NCI-H2196 (cell line): ENCODE measurements around the gene FAM234B.

Experiments
- DNase-seq: peaks from one replicate; lab custom pipeline; 2025; ENCODE audit not compliant: unreplicated experiment; lab: John Stamatoyannopoulos, UW

Gene FAM234B, protein sequence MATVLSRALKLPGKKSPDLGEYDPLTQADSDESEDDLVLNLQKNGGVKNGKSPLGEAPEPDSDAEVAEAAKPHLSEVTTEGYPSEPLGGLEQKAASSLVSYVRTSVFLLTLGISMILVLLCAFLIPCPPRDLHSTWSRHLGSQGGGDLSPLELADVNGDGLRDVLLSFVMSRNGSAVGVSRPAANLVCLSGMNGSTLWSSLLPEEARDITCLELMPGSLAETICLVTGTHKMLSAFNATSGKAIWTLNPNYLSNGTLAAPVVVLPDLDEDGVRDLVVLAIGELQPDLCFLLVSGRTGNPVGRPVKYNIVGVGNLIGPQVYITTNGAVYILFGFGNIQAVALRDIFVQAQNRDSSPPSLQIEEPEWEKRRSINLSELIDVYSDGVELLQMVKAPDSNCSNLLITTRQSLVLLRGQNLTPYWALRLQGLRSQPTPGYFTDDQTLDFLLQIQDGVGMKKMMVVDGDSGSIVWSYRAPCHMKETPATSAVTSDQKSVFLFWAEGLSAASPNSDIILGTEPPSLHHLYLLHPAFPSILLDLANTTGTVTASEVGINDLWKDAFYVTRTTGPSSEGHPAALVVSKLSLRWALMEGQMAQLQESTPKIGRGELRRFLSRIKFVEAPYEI

DNA sequence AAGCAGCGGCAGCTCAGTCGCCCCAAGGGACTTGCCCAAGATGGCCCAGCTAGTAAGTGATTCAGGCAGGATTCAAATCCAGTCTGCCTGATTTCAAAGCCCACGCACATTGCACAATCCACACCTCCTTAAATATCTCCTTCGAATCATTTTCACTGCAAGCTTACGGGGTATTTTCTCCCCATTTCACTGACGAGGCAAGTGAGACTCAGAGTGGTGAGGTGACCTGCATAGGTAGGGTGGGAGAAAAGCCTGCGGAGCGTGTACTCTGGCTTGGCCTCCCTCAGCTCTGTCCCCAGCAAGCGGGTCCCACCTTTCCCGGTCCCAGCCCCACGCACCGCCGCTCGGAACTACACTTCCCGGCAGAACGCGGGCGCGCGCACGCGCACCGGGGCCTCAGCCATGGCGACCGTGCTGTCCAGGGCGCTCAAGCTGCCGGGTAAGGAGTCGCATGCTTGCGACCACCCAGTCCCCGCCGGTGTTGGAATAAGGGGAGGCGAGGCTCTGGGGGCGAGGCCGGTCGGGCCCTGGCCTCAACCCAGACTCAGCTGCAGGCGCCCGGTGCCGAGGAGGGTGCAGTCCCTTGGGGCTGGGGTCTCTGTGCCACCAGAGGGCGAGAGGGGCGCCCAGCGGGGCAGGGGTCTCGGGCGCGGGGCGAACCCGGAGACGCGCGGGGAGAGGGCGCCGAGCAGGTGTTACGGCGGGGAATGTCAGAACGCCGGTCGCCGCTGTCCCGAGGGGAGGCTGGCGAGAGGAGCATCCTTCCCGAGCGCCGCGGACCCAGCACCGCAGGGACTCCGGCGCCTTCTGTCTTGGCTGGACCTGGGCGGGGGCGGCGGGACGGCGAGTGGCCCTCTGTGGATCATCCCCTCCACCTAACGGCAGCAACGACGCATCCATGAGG, at the start of gene FAM234B:
Gene FAM234B, plus strand, starts transcription at position 380 of the 904 bp plus-strand sequence. Its CDS starts 23 bp downstream, at position 403.
- peak; percentile 32 for DNase-seq

DNA sequence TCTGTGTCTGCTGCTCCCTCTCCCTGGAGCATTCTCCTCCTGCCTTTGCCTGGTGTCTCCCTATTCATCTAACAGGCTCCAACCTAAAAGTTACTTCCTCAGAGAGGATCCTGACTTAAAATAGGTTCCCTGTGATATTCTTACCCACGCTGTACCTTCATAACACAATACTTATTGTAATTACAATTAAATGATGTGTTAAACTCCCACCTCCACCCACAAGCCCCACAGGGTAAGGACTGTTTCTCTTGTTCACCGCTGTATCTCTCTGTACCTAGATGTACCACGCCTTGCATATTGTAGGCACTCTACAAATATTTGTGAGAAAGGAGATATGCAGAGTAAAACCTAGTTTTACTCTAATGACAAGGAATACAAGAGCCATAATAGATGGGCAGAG, 49.1 kb upstream of the FAM234B start:
- no peak for DNase-seq

GRCh38 chr12:12996209-12996608, 48.0 kb upstream of the FAM234B start:
- DNase-seq = no peak

GRCh38 chr12:12997156-12997555, 47.0 kb upstream of the FAM234B start:
- no peak for DNase-seq

GRCh38 chr12:12997734-12998133, 46.4 kb upstream of the FAM234B start:
- no peak for DNase-seq

DNA sequence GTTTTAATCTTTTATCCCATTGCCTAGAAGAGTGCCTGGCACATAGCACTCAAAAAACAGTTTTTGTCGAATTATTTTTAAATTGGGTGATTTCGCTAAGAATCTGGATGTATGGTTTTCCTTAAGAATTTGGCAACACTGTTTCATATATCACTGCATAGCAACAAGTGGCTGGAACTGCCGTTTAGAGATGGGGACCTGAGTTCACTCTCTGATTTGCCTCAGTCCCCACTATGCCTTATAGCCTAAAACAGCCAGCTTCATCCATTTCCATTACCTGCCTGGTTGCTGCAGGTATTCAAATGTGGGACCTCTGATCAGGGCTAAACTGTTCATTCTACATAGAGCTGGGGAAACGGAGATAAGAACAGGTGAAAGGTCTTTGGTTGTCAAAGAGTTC, 45.9 kb upstream of the FAM234B start:
- no peak for DNase-seq

- no peak for DNase-seq
These were observed 44.8 kb upstream of the FAM234B start for GRCh38 chr12:12999271-12999958.

- peak; percentile 64 for DNase-seq
These were observed 44.1 kb upstream of the FAM234B start, which contains the start of gene HEBP1 for GRCh38 chr12:12999959-13000615. Gene HEBP1 (minus strand): TSS chr12:13000265. CDS start chr12:13000114, 151 bp downstream.

DNA sequence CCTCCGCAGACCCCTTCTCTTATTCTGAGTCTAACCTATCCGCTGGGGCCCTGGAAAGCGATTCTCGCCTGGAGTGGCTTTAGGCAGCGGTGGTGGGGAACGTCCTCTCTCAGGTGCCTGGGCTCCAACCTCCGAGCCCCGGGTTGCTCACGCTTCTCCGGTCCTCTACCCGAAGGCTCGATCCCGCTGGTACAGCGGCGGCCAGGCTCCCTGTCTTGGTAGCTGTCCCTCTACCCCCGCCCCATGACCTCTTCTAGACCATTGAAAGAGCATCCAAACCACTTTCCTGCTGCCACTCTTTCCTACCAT, 43.6 kb upstream of the FAM234B start:
- DNase-seq = no peak

- DNase-seq = peak; percentile 6
These were observed 43.0 kb upstream of the FAM234B start for GRCh38 chr12:13000925-13001774.

DNA sequence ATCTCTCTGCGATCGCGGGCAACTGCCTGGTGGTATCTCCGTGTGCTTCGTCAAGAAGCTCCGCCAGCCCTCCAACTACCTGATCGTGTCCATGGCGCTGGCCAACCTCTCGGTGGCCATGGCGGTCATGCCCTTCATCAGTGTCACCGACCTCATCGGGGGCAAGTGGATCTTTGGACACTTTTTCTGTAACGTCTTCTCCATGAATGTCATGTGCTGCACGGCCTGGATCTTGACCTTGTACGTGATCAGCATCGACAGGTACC, 42.5 kb upstream of the FAM234B start:
- no peak for DNase-seq

GRCh38 chr12:13002301-13003097, 41.7 kb upstream of the FAM234B start:
- DNase-seq = no peak

GRCh38 chr12:13004361-13004760, 39.8 kb upstream of the FAM234B start:
- no peak for DNase-seq

DNA sequence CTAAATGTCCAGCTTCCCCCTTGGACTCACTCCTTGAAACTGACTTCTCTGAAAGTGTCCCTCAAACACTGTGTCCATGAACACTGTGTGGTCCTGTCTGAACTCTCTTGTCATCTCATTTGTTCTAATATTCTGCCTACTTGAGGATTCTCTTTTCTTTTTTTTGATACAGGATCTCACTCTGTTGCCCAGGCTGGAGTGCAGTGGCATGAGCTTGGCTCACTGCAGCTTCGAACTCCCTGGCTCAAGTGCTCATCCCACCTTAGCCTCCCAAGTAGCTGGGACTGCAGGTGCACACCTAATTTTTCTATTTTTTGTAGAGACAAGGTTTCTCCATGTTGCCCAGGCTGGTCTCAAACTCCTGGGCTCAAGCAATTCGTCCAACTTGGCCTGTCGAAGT, 39.2 kb upstream of the FAM234B start:
- no peak for DNase-seq

GRCh38 chr12:13005649-13006048, 38.5 kb upstream of the FAM234B start:
- DNase-seq = no peak

DNA sequence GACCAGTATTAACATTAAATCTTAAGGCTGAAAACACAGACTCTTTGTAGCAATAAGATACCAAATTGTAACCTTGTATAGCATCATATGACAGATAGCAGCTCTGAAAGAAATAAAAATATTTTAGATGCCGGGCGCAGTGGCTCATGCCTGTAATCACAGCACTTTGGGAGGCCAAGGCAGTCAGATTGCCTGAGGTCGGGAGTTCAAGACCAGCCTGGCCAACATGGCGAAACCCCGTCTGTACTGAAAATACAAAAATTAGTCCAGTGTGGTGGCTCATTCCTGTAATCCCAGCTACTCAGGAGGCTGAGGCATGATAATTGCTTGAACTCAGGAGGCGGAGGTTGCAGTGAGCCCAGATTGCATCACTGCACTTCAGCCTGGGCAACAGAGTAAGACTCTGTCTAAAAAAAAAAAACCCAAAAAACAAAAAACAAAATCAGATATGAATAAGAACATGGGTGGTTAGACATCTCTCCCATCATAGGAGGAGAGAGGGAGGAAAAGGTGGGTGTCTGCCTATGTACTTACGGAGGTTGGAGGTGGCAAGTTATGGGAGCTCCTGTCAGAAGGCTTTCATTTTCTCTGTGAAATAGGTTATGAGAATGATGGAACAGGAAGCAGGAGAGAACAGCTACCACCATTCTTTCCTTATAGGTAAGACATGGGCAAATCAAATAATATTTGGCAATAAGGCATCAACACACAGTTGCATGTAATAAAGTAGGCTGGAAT, 36.5 kb upstream of the FAM234B start:
- DNase-seq = no peak

GRCh38 chr12:13008741-13009380, 35.3 kb upstream of the FAM234B start:
- no peak for DNase-seq

- no peak for DNase-seq
These were observed 33.1 kb upstream of the FAM234B start for GRCh38 chr12:13011098-13011497.
